Measurements from ENCODE around the gene MED12L. TPM values are rescaled to one million over a fixed set of nuclear protein-coding genes. Genes with fewer than 3 reads are reported as not detected.

The MED12L gene
- total RNA-seq, 6 experiments from 2014 or later: 0.05 to 0.64 (median 0.13) TPM; not detected in 1

DNA sequence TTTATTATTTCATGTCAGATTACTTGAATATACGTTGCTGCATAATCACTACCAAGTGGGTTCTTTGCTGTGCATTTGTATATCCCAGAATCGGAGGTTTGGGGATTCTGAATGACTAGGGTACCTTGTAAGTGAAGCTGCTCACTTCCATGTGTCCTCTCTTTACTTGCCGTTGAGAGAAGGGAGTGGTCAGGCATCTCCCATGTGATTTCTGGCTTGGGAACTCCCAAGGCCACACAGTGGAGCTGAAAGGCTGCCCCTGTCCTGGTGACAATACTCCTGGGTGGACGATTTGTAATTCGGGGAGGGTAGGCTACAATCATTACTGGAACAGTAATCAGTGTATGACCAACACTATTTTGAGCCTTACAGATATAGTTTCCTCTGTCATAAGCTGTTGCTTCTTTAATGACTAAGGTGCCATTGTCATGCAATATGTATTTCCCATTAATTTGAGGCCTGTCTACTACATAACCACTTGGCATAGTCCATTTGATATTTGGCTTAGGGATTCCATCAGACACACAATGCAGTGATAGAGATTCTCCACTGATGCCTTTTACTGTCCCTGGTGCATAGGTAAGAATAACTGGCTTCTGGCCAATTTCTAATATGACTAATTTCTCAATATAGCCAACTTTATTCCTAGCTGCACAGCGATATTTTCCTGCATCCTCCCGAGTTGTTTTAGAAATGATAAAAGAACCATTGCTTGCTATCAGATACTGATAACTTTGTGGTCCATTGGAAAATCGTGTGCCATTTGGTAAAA is 351.4 kb downstream of the MED12L start:
- no peaks in the 10 kb centered on the region for H3K36me3 Mint-ChIP-seq (ENCODE audit: low read depth)
- DNase-seq: no peak
- H3K4me1 Mint-ChIP-seq (ENCODE audit: low read depth): peaks cover 64% of the 10 kb centered on the region
- H3K4me3 Mint-ChIP-seq: no peak overlapping the region
- H3K9me3 Mint-ChIP-seq: no peaks in the 10 kb centered on the region
- no peaks in the 10 kb centered on the region for H3K27me3 Mint-ChIP-seq (ENCODE audit: insufficient read depth)
- TF ChIP-seq, protein P1, sequence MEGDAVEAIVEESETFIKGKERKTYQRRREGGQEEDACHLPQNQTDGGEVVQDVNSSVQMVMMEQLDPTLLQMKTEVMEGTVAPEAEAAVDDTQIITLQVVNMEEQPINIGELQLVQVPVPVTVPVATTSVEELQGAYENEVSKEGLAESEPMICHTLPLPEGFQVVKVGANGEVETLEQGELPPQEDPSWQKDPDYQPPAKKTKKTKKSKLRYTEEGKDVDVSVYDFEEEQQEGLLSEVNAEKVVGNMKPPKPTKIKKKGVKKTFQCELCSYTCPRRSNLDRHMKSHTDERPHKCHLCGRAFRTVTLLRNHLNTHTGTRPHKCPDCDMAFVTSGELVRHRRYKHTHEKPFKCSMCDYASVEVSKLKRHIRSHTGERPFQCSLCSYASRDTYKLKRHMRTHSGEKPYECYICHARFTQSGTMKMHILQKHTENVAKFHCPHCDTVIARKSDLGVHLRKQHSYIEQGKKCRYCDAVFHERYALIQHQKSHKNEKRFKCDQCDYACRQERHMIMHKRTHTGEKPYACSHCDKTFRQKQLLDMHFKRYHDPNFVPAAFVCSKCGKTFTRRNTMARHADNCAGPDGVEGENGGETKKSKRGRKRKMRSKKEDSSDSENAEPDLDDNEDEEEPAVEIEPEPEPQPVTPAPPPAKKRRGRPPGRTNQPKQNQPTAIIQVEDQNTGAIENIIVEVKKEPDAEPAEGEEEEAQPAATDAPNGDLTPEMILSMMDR (IDR thresholded peaks at IDR 0.05): no peak
- H3K27ac Mint-ChIP-seq: peak overlapping the region; percentile 16; the same call in 1 of the 2 replicates

DNA sequence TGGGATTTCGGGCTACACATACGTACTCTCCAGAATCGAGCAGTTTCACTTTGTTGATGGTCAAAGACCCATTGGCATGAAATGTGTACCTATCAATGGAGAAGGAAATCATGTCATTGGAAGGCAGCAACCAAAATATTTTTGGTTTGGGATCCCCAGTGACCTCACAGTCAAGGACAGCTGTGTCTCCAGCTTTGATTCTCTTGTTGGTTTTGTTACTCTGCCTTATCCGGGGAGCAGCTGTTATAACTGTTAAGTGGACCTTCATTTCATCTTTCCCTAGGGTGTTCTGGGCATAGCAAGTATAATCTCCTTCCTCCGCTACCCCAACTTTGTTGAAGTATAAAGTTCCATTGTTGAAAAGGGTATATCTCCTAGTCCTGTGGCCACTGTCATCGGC is 352.4 kb downstream of the MED12L start:
- TF ChIP-seq, protein P1 (IDR thresholded peaks at IDR 0.05): no peak
- Mint-ChIP-seq H3K4me3 (no peak overlapping the region), H3K4me1 (ENCODE audit: low read depth) (peaks cover 54% of the 10 kb centered on the region), H3K36me3 (ENCODE audit: low read depth) (no peaks in the 10 kb centered on the region), H3K27ac (no peak overlapping the region), H3K27me3 (ENCODE audit: insufficient read depth) (no peaks in the 10 kb centered on the region), H3K9me3 (no peaks in the 10 kb centered on the region)
- DNase-seq: no peak

GRCh38 chr3:151439652-151440125 is 354.2 kb downstream of the MED12L start:
- Mint-ChIP-seq H3K4me1 (ENCODE audit: low read depth) (peaks cover 38% of the 10 kb centered on the region), H3K9me3 (no peaks in the 10 kb centered on the region), H3K27ac (no peak overlapping the region), H3K27me3 (ENCODE audit: insufficient read depth) (no peaks in the 10 kb centered on the region), H3K36me3 (ENCODE audit: low read depth) (no peaks in the 10 kb centered on the region), H3K4me3 (no peak overlapping the region)
- TF ChIP-seq, protein P1 (IDR thresholded peaks at IDR 0.05): peak; percentile 95
- DNase-seq: peak; percentile 74

- DNase-seq: no peak
- Mint-ChIP-seq H3K4me3 (no peak overlapping the region), H3K4me1 (ENCODE audit: low read depth) (peaks cover 40% of the 10 kb centered on the region), H3K27ac (no peak overlapping the region), H3K9me3 (peaks cover 5% of the 10 kb centered on the region), H3K36me3 (ENCODE audit: low read depth) (peaks cover 6% of the 10 kb centered on the region), H3K27me3 (ENCODE audit: insufficient read depth) (no peaks in the 10 kb centered on the region)
- TF ChIP-seq, protein P1 (IDR thresholded peaks at IDR 0.05): no peak
Measured at GRCh38 chr3:151440940-151441339, 355.5 kb downstream of the MED12L start.

DNA sequence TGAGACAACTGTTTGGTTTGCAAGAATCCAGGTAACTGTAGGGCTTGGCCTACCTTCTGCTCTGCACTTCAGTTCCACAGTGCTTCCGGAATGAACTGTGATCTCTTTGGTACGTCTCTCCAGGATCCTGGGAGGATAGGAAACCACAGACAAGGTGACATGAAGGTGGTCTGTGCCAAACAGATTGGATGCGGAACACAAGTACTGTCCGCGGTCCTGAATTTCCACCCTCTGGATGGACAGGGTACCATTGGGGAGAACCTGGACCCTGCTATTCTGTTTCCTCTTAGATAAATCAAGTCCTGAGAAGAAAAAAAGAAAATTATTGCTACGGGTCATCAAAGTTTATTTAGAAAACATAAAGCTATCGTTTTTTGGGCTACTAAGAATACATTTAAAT is 358.1 kb downstream of the MED12L start:
- no peak for DNase-seq
- peaks cover 6% of the 10 kb centered on the region for H3K9me3 Mint-ChIP-seq

More for the DNA sequence above, 358.1 kb downstream of the MED12L start:
- TF ChIP-seq, protein P1 (IDR thresholded peaks at IDR 0.05): no peak
- peaks cover 1% of the 10 kb centered on the region; the same call in 1 of the 2 replicates for H3K27me3 Mint-ChIP-seq (ENCODE audit: insufficient read depth)
- peaks cover 22% of the 10 kb centered on the region for H3K4me1 Mint-ChIP-seq (ENCODE audit: low read depth)
- H3K36me3 Mint-ChIP-seq (ENCODE audit: low read depth): peaks cover 17% of the 10 kb centered on the region
- no peak overlapping the region for H3K4me3 Mint-ChIP-seq
- H3K27ac Mint-ChIP-seq: no peak overlapping the region
